Lower leg skin (tissue), 3 donors: ENCODE measurements around the gene SHCBP1.
"Not testable (repeated sequence)": the region's sequence is repeated elsewhere in the genome, so short reads cannot be mapped to it uniquely, and the experiment has no call there.

Source experiments
- CTCF ChIP-seq, 3 donors: fragments of 450-650 bp; IDR thresholded peaks; one replicate each; pipeline ENCODE4 v1.5.1; 2016; ENCODE audit warnings: antibody characterized with exemption in 3 of 3, mild to moderate bottlenecking in 3 of 3, moderate library complexity in 2 of 3
- POLR2A ChIP-seq, 2 donors: fragments of 450-650 bp; IDR thresholded peaks; one replicate each; pipeline ENCODE4 v1.6.1; 2016 to 2017; ENCODE audit warnings: antibody characterized with exemption in 2 of 2, mild to moderate bottlenecking in 1 of 2, moderate library complexity in 1 of 2

GRCh38 chr16:46626681-46627080 is 5.5 kb upstream of the SHCBP1 start:
- not testable (repeated sequence) for TF ChIP-seq CTCF, POLR2A (IDR thresholded peaks at IDR 0.05)
